Superior temporal gyrus (tissue), 1 donor: Measurements from ENCODE around the gene COL21A1.
"Not testable (repeated sequence)": the region's sequence is repeated elsewhere in the genome, so short reads cannot be mapped to it uniquely, and the experiment has no call there.

ENCODE experiments used
- DNase-seq: peaks from one replicate; pipeline ENCODE4 v3.0.0-alpha.2; 2016; ENCODE audit errors: extremely low spot score

Gene COL21A1

DNA sequence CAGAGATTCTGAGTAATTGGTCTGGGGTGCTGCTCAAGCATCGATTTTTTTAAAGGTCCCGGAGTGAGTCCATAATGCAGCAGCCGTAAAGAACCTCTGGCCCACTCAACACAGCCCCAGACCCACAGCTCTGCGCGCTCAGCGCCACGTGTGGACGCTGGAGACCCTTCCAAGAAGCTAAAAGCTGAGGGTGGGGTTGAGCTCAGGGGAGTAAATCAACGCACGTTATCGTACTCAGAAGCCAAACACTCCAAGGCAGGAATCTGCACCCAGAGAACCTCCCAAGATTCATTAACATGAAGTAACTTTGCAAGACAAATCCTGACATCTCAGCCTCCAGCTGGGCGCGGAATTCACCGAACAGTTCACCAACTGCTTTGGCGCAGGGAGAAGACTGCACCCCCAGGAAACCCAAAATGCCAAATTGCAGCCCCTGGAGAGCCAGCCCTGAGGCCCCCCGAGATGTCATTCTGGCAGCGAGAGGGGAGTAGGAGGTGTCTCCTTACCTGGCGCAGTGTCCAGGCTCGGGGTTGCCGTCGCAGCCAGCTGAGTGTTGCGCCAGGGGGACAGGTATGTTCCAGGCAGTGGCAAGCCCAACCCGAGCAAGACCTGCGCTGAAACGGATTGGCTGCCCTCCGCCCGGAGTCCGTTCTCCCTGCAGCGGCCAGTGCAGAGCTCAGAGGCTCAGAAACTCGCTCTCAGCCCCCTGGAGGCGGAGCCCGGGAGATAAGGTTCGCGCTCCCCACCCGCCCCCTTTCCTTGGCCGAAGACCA lies at the start of gene COL21A1:
COL21A1 (minus strand) TSS at position 700 of the 773 bp plus-strand sequence. CDS start 64,962 bp downstream, outside the sequence.
- DNase-seq: no peak

DNA sequence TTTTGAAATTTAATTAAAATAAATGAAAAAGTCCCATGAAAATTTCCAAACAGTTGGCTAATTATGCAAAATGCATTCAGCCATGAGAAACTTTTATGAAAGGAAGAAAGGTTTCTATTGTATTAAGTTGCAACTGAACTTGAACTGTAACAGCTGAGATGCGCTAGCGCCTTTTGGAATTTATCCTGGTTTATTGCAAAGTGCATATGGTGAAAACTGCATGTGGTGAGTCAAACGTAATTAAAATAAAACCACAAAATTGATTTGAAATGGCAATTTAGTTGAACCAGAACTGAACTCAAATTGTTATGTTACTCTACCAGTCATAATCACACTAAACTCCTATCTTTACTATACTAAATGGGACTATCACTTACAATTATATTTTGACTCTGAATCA lies 46.4 kb upstream of the COL21A1 start:
- no peak for DNase-seq

DNA sequence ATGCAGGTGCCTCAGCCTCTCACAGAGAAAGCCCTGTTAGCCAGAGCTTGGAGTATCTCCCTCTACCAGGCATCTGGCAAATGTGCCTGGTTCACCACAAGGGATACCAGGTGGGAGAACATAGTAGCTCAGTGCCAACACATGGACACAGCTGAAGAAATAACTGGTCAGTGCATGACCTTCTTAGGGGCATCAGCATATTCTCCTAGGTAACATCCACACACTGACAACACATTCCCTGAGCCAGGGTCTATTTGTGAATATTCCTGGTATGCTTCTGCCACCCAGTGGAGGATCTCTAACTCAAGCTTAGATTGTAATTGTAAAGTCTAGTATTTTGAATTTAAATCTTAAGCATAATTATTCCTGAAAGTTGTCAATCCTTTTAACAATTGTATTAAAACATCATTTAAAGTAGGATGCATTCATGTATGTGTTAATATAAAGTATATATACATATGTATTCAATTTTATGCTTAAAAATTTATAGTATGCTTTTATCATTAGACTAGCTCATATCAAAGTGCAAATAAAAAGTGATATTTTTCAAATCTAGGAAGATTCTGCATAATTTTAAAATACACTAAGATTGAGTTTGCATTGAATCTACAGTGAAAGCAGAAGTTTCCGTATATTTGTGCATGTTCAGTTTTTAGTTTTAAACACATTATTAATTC lies 45.3 kb upstream of the COL21A1 start:
- peak; percentile 85 for DNase-seq

DNA sequence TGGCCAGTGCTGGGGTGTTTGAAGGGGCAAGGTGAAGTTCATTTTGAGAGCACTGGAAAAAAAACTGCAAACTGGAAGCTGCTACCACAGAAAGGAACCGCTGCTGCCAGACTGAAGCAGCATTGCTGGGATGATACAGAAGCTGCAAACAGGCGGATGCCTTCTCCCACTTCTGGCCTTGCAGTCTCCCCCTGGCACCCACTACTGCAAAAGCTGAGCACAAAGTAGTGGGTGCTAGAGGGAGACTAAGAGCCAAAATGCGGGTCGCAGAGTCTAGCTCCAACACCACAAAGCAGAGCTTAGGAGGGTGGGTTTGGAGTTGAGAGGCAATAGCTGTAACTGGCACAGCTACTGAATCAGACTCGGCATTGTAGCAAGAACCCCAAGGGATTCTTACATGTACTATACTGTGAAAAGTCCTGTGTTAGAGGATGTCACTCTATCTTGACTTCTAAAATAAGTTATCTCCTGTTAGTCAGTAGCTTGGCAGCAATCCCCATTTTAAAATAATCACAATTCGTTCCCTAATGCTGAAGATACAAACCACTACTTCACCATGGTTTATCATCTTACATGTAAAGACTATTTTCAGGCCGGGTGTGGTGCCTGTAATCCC lies 44.0 kb upstream of the COL21A1 start:
- DNase-seq: peak; percentile 31

DNA sequence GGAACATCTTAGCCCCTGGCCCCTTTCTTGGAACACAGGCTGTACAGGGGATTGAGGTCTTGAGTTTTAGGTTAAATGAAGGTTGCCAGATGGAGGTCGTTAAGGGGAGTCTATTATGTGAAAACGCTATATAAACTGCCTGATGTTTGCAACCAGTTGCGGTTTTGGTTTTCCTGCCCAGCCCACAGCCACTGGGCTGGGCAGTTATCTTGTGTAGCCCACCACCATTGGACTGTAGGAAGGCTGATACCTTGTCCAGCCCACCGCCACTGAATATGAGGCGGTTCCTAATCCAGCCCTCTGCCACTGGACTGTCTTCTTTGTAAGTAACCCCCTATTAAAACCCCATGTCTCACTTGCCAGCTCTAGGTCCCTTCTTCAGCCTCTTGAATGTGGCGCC lies 42.3 kb upstream of the COL21A1 start:
- DNase-seq: no peak

DNA sequence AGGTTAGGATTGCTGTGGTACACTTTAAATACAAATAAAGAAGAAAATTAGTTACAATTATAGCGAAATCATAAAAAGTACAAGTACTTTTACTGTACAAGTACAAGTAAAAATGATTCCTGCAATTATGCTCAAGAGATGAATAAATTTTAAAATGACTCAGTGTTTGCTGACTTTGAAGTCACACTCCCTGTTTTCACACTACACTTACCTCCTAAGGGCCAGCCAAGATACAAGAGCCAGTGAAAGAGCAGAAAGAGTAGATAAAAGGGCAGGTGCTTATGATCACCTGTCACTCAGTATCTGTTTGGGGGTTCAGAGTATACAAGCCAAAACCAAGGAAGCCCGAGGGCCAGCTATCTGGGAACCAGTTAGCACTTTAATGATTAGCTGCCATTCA lies 41.0 kb upstream of the COL21A1 start:
- no peak for DNase-seq

DNA sequence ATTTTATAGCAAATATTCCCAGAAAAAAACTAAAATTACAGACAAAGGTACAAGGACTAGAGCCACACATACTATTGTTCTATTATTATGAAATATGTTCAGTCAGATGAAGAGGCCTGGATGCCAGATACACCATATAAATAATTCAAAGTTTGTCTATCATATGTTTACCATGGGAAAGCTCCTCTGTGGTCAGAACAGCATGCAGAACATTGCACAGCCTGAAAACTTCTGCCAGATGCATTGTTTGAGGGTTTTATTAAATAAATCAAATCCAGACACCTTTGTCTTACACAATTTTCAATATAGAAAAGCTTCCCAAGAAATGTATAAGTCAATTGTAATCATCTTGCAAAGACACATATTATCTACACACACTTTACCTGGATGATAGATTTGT lies 35.0 kb upstream of the COL21A1 start:
- DNase-seq: no peak

DNA sequence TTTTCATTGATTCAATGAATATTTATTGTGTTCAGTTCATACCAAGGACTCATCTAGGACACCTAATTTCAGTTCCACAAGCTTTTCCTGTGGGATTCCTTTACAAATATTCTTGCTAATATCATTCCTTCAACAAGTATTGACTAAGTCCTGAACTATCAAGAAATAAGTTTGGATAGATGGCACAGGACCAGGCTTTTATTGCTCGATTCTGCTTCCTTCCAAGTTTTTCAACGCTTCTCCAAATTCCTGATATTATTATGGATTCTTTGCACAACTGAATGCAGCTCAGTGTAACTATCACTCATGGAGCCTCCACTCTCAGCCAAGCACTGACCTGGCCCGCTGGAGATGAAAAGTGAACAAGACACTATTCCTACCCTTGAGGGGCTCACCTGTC lies 32.7 kb upstream of the COL21A1 start:
- DNase-seq: no peak

DNA sequence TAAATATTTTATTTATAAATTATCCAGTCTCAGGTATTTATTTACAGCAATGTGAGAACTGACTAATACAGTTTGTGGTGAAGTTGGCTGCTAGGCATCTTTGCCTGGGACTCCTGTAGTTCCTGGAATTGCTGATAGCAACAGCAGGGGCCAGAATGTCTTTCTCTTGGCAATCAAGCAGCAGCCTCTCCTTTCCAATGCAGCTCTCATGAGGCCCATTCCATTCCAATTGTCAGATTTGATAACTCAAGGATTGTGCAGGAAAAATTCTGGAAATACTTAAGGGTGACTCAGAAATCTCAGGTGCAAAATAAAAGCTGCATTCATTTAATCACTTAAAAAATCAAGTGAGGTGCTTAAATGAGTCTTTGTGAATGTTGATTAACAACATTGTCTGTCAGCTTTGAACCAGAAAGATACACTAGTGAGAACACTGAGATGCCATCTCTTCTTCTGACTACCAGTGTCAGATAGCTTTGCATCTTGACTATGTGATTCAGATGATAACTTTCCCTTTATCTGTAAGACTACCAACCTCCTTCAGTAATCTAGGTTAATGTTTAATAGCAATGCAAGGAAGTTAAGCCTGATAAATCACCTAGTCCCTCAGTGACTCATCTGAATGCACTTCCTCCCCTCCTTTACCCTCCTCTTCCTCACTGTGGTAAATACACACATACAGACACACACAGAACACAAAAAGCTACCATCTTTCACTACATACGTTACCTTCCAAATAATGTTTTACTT lies 32.1 kb upstream of the COL21A1 start:
- no peak for DNase-seq

DNA sequence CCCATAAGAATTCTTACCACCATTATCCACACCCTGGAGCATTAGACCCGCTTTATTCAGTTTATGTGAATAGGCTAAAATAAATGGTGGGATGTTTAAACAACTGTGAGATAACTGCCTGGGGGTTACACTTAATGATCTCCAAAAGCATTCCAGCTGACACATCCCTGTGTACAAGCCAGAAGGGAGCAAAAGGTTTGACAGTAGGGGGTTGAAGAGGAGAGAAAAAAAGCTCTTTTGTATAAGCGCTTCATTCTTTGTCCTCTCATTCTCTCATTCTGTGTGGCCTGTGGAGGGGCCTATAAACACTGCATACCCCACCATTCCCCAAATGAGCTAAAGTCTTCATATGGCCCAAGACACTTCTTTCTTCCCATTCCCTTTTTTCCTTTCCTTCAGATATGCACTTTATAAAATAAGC lies 30.8 kb upstream of the COL21A1 start:
- no peak for DNase-seq

DNA sequence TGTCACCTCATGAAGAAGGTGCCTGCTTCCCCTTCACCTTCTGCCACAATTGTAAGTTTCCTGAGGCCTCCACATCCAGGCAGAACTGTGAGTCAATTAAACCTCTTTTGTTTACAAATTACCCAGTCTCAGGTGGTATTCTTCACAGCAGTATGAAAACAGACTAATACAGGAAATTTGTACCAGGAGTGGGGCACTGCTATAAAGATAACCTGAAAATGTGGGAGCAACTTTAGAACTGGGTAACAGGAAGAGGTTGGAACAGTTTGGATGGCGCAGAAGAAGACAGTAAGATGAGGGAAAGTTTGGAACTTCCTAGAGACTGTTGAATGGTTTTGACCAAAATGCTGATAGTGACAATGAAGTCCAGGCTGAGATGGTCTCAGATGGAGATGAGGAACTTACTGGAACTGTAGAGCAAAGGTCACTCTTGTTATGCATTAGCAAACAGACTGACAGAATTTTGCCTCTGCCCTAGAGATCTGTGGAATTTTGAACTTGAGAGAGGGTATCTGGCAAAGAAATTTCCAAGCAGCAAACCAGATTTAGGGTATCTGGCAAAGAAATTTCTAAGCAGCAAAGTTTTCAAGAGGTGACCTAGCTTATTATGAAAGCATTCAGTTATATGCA lies 23.5 kb upstream of the COL21A1 start:
- no peak for DNase-seq

DNA sequence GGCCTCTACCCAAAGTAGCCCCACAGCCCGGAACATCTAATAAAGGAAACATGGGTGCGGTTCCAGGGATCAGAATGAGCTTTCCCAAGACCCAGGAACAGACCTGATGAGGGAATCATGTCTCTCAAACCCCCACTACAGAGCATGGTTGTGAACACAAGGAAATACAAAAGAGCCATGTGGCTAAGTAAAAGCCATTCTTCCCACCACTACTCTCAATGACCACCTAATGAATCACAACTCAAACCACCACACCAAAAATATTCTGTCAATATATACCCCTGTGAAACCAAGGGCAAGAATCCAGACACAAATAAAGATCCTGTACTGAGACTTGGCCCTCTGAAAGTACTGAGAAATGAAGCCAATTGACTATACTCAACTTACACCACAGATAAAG lies 20.9 kb upstream of the COL21A1 start:
- no peak for DNase-seq

DNA sequence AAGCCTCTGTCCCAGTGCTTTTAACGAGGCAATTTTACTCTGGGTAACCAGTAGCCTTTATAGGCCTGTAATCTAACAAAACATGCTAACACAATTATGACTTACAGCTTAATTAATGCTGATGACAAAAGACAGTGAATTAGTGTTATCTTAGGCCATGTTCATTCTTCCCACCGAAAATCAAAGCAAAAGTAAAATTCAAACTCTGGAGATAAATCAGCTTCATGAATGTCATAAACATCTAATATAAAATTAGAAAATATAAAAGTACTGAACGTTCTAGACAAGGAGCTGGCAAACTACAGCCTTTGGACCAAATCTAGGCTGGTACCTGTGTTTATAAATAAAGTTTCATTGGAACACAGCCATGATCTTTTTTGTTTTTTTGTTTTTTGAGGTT lies 18.6 kb upstream of the COL21A1 start:
- DNase-seq: no peak

DNA sequence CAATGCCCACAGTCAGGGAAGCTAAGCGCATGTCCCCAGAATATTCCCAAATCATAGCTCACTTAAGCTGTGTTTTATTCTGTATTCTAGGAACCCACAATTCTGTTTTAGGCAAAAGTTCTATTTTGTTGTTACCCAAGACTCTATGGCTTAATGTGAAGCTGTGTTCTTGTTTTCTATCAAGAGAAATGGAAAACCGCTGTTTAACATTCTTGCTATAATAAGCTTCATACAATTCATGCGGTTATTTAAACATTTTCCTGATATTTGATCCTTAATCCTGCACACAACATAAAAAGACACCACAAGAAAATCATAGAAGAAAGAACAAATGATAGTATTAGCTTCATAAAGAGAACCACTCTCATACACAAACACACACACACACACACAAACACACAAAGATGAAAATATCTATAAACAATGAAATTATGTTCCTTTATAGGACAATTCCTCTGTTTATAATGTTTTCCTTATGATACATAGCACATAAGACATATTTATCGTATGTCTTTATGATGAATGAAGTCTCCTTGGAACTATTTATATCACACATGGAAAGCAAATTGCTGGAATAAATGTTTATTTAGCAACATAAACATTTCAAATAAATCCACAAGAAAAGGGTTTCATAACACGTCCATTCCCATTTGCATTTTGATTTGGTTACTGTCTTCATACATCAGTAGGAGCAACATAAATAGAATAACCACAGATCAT lies 16.4 kb upstream of the COL21A1 start:
- no peak for DNase-seq

DNA sequence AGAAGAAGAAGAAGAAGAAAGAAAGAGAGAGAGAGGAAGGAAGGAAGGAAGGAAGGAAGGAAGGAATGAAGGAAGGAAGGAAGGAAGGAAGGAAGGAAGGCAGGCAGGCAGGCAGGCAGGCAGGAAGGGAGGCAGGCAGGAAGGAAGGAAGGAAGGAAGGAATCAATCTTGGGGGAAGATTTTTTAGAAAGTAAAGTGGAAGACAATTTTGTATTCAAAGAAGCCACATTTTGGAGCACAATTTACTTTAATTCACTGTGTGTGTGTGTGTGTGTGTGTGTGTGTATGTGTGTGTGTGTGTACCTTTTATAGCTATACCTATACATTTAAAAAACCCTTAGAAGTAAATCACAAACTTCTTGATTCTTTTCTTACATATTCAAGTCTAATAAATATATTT lies 13.2 kb upstream of the COL21A1 start:
- not testable (repeated sequence) for DNase-seq

DNA sequence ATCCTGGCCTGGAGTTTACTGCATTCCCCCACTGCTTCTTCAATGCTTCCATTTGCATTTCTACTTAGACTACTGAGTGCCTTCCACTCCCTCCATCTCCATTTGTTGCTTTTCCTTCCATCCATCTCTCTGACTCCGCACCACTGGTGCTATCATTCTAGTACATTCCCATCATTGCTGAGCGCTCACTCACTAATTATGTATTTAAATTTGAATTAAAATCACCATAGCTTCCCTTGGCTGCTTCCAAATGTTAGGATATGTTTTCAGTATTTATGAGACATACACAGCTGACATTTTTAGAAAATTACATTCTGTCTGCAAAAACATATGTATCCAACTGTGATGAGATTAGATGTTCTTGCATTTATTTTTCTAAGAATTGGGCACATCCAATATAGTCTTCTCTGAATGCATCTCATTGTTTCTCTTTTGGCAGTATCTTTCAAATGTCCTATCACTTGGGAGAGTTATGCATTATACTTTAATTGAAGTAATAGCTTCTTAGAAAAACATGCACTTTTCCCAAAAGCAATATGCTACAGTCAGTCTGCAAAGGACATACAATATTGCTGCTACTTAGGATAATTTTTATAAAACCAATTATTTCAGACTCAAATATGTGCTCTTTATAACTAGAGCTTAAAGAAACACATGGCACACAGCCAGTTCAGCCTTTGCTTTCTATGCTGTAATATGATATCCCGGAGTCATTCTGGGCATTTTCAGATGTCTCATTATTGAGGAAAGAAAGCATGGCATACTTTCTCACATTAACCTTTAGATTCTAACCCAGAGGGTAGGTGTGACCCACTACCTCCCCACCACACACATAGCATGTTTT lies 12.1 kb upstream of the COL21A1 start:
- DNase-seq: no peak

DNA sequence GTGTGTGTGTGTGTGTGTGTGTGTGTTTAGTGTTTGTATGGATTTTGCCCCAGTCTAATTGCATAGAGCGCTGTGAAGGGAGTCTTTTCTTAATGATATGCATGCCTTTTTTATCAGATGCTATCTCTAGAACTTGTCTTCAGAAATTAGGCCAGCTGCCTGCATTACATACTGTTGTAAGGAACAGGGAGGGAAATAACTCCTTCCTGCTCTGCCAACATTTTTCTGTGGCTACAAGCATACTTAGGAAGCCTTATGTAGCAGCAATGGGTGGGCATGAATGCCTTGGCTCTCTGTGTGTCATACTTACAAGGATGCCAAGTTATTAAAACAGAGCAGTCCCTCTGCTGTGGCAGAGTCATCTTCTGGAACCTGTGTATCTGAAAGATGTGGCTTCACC lies 8.0 kb upstream of the COL21A1 start:
- no peak for DNase-seq

DNA sequence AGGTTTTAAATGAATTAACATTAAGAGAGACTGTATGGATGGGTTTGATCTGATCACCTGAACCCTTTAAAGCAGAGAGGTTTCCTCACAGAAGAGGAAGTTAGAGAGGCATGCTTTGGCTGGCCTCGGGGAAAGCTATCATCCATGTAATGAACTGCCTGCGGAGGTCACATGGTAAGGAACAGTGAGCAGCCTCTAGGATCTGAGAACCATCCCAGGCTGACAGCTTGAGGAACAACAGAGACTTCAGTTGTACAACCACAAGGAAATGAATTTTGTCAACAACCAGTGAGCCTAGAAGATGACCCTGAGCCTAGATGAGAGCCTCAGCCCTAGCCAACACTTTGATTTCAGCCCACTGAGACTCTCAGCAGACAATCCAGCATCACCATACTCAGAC lies 2.9 kb upstream of the COL21A1 start:
- no peak for DNase-seq

DNA sequence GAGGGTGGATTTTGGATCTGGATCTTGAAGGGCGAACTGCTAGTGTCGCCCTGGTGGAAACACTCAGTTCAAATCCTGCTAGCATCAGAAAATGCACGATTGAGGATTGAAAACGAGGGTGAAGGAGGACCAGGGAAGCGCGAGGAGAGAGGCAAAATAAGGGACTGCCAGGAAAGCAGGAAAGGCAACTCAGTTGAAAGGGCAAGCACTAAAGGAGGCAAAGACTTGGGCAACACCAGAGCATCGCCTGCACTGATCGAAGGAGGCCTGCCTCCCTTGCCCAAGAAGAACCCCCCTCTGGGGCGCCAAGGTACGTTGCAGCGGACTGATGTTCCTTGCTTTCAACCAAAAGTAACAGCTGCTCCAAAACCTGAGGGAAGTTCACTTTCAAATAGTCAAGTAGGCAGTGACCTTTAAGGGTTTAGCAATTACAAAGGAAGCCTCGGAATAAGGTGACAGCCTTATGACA lies 308 bp upstream of the COL21A1 start:
- DNase-seq: no peak

DNA sequence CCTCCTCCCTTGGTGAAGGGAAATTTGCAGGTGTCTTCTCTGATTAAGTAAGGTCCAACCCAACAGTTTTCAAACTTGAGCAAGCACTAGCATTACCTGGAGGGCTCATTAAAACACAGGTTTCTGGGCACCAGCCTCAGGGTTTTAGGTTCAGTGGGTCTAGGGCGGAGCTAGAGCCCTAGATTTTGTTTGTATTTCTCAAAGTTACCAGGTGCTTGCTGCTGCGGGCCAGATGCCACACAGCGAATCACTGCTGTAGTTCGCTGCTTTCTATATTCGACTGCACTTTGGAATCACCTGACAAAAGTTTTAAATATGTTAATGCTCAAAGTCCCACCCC lies 869 bp downstream of the COL21A1 start:
- DNase-seq: no peak
